ENCODE measurements around the gene CDR2. TPM values are rescaled to one million over a fixed set of nuclear protein-coding genes. Genes with fewer than 3 reads are reported as not detected.
"Not testable (repeated sequence)": the region's sequence is repeated elsewhere in the genome, so short reads cannot be mapped to it uniquely, and the experiment has no call there.

CDR2 gene
- total RNA-seq, 1 donor from 2014 or later, result 28.0 TPM

DNA sequence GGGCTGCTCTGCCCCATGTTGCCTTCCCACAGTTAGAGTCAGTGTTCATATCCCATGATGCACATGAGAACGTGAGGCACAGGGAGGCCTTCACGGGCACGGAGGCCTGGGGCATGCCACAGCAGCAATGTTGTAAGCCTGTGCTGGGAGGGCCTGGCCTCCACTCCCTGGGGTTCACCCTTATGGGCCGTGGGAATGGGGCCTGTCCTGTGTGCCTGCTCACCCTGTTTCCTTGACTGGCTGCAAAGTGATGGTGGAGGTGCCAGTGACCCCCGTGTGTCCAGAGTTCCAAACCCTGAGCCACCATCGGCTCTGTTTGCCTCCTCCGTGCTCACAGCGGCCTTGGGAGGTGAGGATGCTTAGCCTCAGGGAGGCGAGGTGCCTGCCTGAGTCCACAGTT lies 67.6 kb downstream of the CDR2 start:
- Histone ChIP-seq H2AFZ (replicated peaks) (no peak overlapping the region), H3K27ac (no peak overlapping the region), H4K20me1 (ENCODE audit: low read depth) (peaks cover 28% of the 10 kb centered on the region), H3K9me3 (ENCODE audit: low read depth) (no peaks in the 10 kb centered on the region), H3K79me2 (ENCODE audit: low read depth) (peaks cover 21% of the 10 kb centered on the region), H3K36me3 (no peaks in the 10 kb centered on the region), H3K4me2 (no peak overlapping the region), H3K4me3 (no peak overlapping the region), H3K9ac (no peak overlapping the region), H3F3A (ENCODE audit: low read depth) (no peaks in the 10 kb centered on the region), H3K4me1 (no peaks in the 10 kb centered on the region), H3K27me3 (no peaks in the 10 kb centered on the region)
- no peak overlapping the region for H3K4me3 Mint-ChIP-seq
- no peaks in the 10 kb centered on the region for H3K4me1 Mint-ChIP-seq
- no peaks in the 10 kb centered on the region for H3K9me3 Mint-ChIP-seq
- TF ChIP-seq EZH2 (IDR thresholded peaks at IDR 0.05) (no peak), EZH2phosphoT487 (IDR thresholded peaks at IDR 0.05) (no peak), CTCF (IDR thresholded peaks at IDR 0.05) (no peak)
- H3K36me3 Mint-ChIP-seq, result peaks cover 12% of the 10 kb centered on the region
- no peak overlapping the region for H3K27ac Mint-ChIP-seq
- DNase-seq (ENCODE audit: low spot score), result no peak
- peaks cover 3% of the 10 kb centered on the region for H3K27me3 Mint-ChIP-seq (ENCODE audit: insufficient read depth, low read depth)

GRCh38 chr16:22304411-22304810 lies 70.0 kb downstream of the CDR2 start:
- H3K4me1 Mint-ChIP-seq, result peaks cover 4% of the 10 kb centered on the region
- H3K36me3 Mint-ChIP-seq, result peaks cover 12% of the 10 kb centered on the region
- Histone ChIP-seq H3F3A (ENCODE audit: low read depth) (no peaks in the 10 kb centered on the region), H3K4me2 (no peak overlapping the region), H3K4me1 (no peaks in the 10 kb centered on the region), H4K20me1 (ENCODE audit: low read depth) (peaks cover 51% of the 10 kb centered on the region), H3K9me3 (ENCODE audit: low read depth) (no peaks in the 10 kb centered on the region), H3K9ac (no peak overlapping the region), H3K4me3 (no peak overlapping the region), H2AFZ (replicated peaks) (no peak overlapping the region), H3K27ac (no peak overlapping the region), H3K79me2 (ENCODE audit: low read depth) (peaks cover 45% of the 10 kb centered on the region), H3K27me3 (no peaks in the 10 kb centered on the region), H3K36me3 (no peaks in the 10 kb centered on the region)
- H3K27ac Mint-ChIP-seq, result peak overlapping the region; percentile 28
- TF ChIP-seq EZH2 (IDR thresholded peaks at IDR 0.05) (no peak), CTCF (IDR thresholded peaks at IDR 0.05) (no peak), EZH2phosphoT487 (IDR thresholded peaks at IDR 0.05) (no peak)
- H3K4me3 Mint-ChIP-seq, result no peak overlapping the region
- peaks cover 3% of the 10 kb centered on the region for H3K27me3 Mint-ChIP-seq (ENCODE audit: insufficient read depth, low read depth)
- DNase-seq (ENCODE audit: low spot score), result no peak
- H3K9me3 Mint-ChIP-seq, result no peaks in the 10 kb centered on the region

- no peak overlapping the region for H3K27ac ChIP-seq
- H3K36me3 ChIP-seq, result no peaks in the 10 kb centered on the region
- no peak overlapping the region for H3K4me2 ChIP-seq
- no peak overlapping the region for H3K4me3 ChIP-seq
- Mint-ChIP-seq H3K36me3 (peaks cover 14% of the 10 kb centered on the region), H3K4me3 (no peak overlapping the region), H3K4me1 (peaks cover 17% of the 10 kb centered on the region), H3K9me3 (peaks cover 6% of the 10 kb centered on the region), H3K27ac (no peak overlapping the region), H3K27me3 (ENCODE audit: insufficient read depth, low read depth) (peaks cover 16% of the 10 kb centered on the region)
- H4K20me1 ChIP-seq (ENCODE audit: low read depth), result peaks cover 67% of the 10 kb centered on the region
- H3K27me3 ChIP-seq, result no peaks in the 10 kb centered on the region
- no peak overlapping the region for H3K9ac ChIP-seq
- peaks cover 5% of the 10 kb centered on the region for H3K4me1 ChIP-seq
- TF ChIP-seq EZH2 (IDR thresholded peaks at IDR 0.05) (no peak), EZH2phosphoT487 (IDR thresholded peaks at IDR 0.05) (no peak), CTCF (IDR thresholded peaks at IDR 0.05) (no peak)
- peaks cover 11% of the 10 kb centered on the region for H3F3A ChIP-seq (ENCODE audit: low read depth)
- H2AFZ ChIP-seq (replicated peaks), result no peak overlapping the region
- no peak for DNase-seq (ENCODE audit: low spot score)
- no peaks in the 10 kb centered on the region for H3K9me3 ChIP-seq (ENCODE audit: low read depth)
- peaks cover 60% of the 10 kb centered on the region for H3K79me2 ChIP-seq (ENCODE audit: low read depth)
Observed at GRCh38 chr16:22302776-22303363, 71.5 kb downstream of the CDR2 start.

DNA sequence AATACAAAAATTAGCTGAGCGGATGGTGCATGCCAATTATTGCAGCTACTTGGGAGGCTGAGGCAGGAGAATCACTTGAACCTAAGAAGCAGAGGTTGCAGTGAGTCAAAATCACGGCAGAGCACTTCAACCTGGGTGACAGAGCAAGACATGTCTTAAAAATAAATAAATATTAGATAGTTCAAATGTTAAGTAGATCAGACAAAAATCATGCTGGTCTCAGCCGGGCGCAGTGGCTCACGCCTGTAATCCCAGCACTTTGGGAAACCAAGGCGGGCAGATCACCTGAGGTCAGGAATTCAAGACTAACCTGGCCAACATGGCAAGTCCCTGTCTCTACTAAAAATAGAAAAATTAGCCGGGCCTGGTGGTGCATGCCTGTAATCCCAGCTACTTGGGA lies 73.0 kb downstream of the CDR2 start:
- Mint-ChIP-seq H3K4me1 (peaks cover 20% of the 10 kb centered on the region), H3K36me3 (peaks cover 15% of the 10 kb centered on the region), H3K9me3 (peaks cover 11% of the 10 kb centered on the region), H3K27me3 (ENCODE audit: insufficient read depth, low read depth) (peaks cover 23% of the 10 kb centered on the region)
- not testable (repeated sequence) for H3K4me3 ChIP-seq; DNase-seq (ENCODE audit: low spot score); H3K9me3 ChIP-seq (ENCODE audit: low read depth); H3K27ac ChIP-seq; H3K4me3 Mint-ChIP-seq; H3K9ac ChIP-seq; H3K27ac Mint-ChIP-seq; H3K4me1 ChIP-seq; H3K4me2 ChIP-seq; H3K27me3 ChIP-seq; H3K36me3 ChIP-seq; H2AFZ ChIP-seq (replicated peaks)
- H3F3A ChIP-seq (ENCODE audit: low read depth), result peaks cover 17% of the 10 kb centered on the region
- peaks cover 68% of the 10 kb centered on the region for H4K20me1 ChIP-seq (ENCODE audit: low read depth)
- H3K79me2 ChIP-seq (ENCODE audit: low read depth), result peaks cover 64% of the 10 kb centered on the region

All from neural progenitor cell (in vitro differentiated cells).